Measurements from ENCODE around the gene GPD2.

The GPD2 gene

DNA sequence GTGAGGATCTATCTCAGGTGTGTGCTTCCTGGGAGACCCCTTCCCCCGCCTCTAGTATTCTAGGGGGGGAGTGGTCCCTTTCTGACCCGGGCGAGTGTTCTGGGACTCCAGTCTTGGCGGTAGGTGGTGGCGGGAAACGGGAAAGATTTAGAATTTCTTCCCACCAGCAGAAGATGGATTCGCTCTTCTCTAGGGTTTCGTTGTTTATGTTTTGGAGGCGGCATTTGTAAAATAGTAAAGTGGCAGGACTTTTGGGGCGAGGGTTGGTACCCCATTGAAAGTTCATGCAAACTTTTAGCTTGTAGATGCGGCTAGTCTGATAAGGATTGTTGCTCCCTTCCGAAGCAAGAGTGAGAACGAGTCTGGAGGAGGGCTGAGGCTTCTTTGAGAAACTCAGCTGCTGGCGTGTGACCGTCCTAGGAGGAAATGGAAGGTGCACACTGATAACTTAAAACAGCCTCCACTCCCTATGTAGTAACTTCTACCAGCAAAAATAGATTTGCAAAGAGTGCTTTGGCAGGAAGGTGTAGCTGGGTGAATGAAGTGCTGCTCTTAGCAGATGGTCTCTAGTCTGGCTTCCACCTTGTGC, 412 bp downstream of the GPD2 start:
- DNase-seq (peak; percentile 25), ATAC-seq (peak; percentile 30)

DNA sequence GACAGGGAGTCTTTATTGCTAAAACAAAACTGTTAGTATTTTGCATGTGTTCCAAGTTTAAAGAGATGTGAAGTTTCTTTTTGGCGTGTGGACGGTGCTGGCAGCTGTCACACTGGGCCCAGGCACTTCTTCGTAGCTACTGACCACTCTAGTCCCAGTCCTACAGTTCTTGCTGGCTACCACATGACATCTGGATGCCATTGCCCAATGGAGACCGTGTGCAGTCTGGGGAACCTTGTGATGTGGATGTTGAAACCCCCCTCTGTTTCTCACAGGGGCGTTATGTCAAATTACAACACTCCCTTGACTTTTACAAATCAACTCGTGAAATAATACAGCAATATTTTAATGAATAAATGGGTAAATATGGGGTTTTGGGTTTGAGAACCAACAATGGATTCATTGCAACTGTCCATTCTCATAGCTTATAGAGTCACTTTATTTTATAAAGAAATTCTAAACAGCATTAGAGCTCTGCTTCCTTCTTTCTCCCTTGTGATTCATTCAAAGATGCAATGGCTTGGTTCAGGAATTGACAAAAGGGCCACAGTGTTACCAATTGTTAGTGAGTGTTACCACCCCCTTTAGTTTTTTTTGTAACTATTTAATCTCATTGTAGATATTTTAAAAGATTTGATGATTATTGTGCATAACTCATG, 1.2 kb downstream of the GPD2 start:
- DNase-seq: no peak
- no peak for ATAC-seq

DNA sequence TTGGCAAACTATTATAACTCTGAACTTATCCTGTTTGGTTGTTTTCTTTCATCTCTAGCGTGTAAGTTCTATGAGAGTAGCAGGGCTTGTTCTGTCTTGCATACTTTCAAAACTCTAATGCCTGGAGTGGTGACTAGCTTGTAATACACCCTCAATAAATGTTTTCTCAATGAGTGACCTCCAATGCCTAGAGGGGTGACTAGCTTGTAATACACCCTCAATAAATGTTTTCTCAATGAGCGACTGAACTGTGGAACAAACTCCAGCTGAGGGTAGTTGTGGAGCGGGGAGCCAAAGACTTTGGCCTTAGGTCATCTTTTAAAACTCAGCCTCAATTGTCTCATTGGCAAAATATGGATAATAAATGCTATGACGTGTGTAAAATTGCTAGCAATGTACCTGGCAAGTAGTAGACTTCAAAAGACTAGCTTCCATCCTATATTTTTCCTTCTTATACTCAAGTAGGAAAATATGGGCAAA, 1.8 kb downstream of the GPD2 start:
- no peak for ATAC-seq
- DNase-seq: no peak

DNA sequence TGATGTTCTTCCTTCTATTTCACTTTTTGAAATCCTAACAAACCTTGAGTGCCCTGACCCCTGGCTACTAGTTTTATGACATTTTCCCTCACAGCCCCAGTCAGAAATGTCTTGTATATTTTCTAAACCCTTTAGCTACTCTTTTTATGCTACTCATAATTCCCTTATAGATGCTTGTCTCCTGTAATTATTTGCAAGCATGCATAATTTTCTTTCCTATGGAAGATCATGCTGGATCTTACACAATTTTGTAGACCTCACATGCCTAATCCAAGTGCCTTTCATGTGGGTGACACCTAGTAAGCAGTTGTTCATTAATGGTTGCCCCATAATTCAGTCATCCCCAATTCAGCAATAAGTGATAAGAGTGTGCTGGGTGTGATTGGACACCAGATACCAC, 6.9 kb downstream of the GPD2 start:
- DNase-seq: no peak
- no peak for ATAC-seq

DNA sequence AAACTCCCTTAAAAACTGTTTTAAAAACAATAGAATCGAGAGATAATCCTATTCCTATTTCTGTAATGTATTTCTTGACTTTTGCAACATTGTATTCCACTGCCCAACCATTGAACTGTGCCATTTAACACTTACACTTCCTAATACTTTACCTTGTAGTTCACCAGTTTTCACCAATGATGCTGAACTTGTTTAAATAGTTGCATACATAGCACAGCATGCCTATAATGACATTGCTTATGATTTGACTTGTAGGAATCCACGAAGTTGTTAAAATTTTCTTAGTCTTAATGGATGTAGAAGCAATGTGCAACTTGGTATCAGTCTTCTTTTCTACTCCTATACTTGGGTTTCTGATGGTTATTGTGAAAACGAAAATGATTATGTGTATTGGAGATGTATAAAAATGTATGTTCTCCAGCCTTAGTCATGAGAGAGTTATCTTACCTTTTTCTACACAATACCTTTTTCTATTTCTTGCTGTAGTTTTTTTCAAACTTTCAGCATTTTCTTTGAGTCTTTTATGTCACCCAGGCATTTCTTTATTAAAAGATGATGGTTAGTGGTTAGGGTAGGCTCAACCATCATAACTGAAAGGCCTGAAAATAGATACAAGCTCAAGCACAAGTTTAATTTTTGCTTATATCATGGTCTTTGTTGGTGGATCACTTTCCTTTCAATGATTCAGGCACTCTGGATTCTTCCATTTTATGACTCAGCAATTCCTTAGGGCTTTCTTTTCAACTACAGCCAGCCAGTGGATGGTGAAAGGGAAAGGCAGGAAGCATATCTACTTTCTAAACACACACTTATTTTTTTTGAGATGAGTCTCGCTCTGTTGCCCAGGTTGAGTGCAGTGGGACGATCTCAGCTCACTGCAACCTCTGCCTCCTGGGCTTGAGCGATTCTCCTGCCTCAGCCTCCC, 9.4 kb downstream of the GPD2 start:
- DNase-seq: no peak
- no peak for ATAC-seq

DNA sequence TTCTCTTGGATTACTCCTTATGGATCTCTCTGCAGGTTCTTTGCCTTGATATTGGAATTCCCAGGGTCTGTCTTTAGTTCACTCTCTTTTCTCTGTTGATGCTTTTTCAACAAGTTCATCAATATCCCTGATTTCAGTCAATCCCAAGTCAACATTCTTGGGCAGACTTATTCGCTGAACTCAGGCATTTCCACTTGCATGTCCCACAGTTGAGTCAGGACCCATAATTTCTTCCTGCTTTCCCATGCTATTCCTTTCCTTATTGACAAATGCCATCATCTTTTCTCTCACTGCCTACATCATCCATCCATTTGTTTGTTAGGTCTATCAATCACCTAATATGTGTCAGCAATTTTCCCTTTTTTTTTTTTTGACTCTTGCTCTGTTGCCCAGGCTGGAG, 11.6 kb downstream of the GPD2 start:
- no peak for DNase-seq
- no peak for ATAC-seq

DNA sequence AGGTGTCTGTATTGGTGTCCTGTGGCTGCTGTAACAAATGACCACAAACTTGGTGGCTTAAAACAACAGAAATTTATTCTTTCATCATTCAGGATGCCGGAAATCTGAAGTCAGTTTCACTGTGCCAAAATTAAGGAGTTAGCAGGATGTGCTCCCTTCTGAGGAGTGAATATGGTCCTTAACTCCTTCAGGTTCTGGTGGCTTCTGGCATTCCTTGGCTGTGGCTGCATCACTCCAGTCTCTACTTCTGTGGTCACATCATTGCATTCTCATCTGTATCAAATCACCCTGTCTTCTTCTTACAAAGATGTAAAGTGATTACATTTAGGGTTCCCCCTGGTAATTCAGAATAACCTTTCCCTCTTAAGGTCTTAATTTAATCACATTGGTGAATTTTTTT, 12.6 kb downstream of the GPD2 start:
- no peak for ATAC-seq

DNA sequence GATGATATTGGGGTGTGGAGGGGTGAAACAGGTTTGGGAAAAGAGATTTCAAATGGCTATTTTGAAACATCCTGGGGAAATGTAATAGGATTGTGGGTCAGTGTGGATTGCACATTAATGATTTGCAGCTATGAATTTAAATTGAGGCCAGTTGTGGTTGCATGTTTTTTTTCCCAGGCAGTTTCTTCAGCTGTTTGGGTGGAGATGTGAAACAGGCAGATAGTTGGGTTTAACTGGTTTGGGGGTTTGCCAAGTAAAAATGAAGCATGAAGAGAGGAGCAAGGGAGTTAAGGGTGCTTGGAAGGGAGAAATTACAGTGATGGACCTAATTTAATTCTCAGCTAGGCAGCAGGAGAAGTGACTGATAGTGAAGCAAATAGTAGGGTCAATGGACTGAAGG, 16.8 kb downstream of the GPD2 start:
- ATAC-seq: no peak
- DNase-seq: no peak

More for the DNA sequence above, 12.6 kb downstream of the GPD2 start:
- no peak for DNase-seq

DNA sequence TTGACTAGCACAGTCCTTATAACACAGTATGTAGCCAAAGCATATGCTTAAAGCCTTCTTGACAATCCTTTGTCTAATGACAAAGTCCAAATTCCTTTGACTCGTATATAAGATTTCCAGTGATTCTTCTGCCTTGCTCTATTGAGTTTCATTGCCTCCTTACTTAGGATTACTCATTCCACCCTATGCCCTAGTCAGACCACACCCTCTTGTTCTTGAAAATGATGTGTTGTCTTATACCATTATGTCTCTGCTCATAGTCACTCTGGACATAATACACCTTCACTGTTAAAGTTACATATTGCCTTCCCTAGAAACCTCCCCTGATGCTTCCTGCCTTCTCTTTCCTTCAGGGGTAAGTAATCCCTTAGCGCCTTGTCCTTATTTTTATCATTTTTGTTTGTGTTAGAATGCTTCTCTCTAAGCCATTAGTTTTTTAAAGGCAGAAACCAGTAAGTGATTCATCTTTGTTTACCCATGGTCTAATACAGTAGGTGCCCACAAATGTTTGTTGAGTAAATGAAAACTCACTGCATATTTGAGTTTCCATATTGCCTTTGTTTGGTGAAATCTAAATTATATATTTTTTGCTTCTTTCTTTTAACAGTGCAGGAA, 19.3 kb downstream of the GPD2 start:
- DNase-seq: no peak
- ATAC-seq: peak; percentile 95

DNA sequence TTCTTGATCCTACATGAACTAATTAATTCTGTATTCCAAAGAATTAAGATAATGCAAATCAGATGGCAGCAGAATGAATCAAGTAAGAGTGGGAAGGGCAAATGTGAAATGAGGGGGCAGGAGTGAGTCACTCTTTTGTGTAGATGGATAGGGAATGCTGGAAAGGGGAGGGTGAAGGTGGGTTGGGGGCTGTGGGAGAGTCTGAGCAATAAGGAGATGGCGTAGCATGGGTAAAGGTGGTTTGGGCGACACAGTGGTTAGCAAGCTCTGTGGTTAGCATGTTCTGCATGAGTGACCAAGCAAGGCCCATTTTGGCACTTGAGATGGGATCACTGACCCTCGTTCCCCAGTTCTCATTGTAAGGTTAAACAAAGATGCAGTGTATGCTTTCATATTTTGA, 20.4 kb downstream of the GPD2 start:
- peak; percentile 32 for ATAC-seq
- peak; percentile 7 for DNase-seq

DNA sequence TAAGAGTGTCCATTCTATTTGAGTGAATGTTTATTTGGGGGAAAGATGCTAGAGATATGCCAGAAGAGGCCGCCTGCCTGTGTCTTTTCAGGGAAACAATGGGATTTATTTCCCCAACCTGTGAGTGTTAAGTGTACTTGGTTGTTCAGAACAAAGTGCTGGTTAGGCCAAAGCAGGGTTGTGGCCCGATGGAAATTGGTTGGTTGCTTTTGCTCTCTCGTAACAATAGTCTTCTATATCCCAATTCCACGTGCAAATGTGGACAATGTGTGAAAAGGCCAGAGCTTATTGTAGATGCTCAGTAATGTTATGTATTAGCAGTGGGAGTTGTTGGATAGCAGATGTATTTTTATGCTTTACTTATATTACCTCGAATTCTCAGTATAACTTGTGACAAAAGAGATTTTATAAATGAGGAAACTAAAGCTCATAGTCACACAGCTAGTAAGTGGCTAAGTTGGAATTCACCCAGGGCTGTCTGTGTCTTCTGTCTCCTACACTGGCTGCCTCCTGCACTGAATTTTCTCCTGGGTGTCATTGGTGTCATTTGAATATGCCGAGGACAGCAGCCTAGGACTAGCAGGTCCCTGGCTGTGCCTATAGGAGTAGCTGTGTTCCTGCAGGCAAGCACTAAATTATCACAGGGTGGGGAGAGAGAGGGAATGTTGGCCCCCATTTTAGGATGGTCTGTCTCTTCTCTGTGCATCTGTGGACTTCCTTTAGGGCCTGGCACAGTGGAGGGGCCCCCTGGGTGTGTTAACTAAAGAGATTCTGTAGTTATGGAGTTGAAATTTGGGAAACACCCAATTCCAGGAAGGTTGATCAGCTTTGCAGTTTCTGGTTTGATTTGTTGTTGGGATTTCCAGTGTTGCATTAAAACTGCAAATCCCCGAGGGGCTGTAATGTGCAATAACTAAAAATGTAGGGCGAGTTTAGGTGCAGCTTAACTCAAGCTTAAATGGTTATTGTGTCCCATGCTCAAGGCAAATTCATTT, 21.6 kb downstream of the GPD2 start:
- ATAC-seq: no peak
- DNase-seq: no peak

DNA sequence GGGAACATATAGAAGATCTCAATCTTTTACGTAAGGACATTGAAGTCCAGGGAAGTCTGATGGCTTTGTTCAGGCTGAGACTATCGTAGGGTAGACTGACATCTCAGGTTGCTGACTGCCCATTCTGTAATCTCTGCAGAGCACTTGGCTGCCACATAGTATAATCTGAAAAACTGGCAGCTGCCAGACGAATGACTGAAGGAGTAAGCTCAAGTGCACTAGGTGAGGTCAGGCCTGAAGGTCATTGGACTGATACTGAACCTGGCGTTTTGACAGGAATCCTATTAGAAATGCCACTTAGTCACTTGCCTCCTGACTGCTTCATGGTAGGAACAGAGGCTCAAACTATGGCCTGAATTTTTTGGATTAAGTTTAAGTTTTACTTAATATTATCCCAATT, 23.5 kb downstream of the GPD2 start:
- no peak for DNase-seq

DNA sequence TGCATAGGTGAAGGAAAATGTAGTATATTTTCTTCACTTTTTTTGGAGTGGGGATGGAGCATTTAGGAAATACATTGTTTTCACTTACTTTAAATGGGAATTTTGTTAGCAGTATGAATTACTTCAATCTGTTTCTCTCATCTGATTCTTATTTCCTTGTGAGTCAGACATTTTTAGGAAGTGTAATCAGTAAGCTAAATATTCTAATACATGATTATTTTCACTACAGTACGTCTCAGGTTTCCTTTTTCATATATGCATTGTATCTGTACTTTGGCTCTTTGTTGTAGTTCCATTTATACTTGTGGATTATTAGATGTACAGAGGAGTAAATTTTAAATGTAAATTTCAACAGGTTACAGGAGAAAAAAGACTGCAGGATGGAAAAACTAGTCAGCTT, 27.9 kb downstream of the GPD2 start:
- ATAC-seq (no peak), DNase-seq (no peak)

More for the DNA sequence above, 23.5 kb downstream of the GPD2 start:
- ATAC-seq: no peak

DNA sequence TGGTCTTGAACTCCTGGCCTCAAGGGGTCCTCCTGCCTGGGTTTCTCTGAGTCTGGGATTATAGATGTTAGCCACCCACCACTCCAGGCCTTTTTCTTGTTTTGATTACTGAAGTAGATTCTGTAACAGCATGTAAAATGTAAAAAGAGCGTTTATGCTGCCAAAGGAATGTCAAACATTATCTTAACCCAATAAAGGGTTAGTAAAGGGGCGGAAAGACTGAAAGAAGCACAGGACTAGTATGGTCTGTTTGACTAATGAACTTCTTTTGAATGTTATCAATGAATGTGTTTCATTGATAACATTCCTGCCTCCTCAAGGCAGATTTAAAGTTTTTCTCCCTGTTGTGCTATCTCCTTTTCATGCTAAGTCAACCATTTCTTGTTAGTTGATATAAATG, 29.4 kb downstream of the GPD2 start:
- ATAC-seq (no peak), DNase-seq (no peak)

DNA sequence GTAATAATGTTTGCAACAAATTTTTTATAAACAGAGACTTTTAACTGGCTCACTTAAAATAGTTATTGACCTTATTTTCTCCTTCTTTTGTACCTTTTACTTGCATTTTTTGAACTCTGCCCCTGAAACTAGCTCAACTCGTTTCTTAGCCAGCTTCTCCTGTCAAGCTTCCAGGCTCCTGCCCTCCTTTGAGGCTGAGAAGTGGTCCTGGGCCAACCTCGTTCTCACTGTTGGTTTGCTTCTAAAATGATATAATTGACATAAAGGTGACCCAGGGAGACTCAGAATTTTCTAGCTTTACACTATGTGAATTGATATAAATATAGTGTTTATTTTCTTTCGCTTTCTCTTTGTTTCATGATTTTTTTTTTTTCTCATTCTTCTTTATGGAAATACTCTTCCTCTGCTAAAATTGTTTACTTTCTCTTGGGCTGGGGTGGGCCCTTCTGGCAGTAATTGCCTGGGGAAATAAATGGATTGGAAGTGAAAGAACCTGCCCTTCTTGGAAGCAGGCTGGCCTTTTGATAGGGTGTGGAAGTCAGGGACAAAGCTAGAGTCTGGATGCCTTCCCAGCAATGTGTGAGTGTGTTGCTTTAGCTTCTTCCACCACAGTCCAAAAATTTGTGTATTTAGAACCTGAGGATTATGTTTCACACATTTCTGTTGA, 30.7 kb downstream of the GPD2 start:
- DNase-seq: no peak
- ATAC-seq: no peak

DNA sequence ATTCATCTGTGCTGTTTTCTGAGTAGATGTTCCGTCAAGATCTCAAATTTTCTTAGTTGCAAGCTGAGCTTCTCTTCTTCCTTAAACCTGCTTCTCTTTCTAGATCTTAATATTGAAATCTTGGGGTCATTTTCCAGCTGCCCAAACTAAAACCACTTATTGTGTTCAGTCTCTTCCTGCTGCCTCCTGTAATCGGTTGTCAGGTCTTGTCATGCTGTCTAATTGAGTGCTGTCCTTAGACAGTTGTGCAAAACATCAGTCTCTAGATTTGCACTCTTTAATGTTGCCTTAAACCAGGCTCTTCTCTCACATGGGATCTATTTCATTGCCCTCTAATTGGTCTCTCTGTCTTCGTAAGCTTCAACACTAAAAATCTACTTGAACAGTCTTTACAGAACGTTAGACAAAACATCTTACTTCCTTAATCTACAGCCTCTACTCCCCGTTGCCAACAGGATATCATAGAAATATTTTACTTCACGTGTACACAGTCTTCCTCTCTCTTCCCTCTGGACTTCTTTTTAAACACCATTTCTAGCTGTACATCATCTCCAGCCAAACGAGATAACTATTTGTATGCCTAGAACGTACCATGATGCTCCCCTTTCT, 34.9 kb downstream of the GPD2 start:
- ATAC-seq: no peak
- DNase-seq: no peak

DNA sequence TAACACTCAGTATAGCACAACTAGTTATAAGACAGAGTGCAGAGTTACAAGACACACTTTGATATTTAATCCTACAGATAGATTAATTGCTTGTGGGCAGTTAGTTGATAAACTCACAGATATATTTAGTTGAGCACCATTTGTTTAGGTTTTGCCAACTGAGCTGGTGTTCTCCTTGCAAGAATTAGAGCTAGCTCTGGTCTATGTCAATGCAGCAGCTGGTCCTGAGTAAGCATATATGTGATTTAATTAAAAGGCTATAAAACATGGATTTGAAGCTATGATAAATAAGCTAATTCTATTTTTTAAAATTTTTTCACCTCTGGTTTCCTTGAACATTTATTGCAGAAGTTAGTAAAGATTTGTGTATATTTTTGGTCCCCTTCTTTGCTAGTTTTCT, 35.6 kb downstream of the GPD2 start:
- DNase-seq (no peak), ATAC-seq (no peak)

DNA sequence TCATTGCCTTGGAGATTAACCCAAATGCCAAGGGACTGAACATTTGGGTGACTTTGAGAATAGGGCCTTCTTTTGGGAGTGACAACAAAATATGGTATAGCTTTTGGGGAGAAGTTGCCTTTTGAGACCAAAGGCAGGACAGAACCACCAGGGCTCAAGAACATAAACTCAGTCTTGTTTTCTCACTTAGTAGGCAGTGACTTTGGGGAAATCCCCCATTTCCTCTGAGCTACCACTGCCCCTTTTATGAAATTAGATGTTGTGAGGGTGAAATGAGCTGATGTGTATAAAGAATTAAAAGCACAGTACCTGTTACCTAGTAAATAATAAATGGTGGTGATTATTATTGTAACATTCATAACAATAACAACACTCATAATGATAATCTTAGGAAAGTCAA, 36.5 kb downstream of the GPD2 start:
- ATAC-seq (peak; percentile 69), DNase-seq (no peak)

DNA sequence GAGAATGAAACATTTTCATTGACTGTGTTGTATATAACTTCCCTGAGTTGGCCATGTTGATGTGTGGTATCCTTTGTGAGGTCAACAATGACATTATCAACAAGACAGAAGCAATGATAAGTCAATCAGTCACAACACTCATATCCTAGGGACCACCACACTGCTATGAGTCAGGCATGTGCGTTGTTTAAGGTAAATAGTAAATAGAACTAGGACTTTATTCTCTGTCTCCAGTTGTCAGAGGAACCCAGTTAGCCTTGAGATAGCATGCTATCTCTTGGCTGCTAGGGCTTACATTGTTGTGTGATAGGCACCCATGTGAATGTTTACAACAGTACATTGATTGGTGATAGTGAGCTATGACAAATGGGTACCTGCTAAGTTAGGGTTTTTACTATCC, 37.3 kb downstream of the GPD2 start:
- DNase-seq (no peak), ATAC-seq (peak; percentile 41)

DNA sequence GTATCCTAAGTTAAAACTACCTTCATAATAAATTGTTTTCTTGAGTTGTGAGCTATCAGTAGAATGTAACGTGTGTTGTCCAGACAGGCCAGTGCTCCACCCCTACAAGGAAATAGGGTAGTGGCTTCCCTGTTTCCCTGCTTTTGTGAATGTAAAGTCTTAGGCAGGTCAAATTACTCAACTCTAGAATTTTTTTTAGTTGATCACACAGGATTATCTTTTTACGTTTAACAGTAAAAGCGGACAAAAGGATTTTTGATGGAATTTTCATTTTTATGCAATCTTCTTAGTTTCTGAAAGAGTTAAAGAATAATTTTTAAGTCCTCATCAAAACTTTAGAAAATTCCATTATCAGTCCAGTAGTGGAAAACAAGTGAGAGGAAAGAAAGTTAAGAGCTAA, 38.2 kb downstream of the GPD2 start:
- DNase-seq (no peak), ATAC-seq (no peak)
